ENCODE data around the gene C1D.

C1D gene

DNA sequence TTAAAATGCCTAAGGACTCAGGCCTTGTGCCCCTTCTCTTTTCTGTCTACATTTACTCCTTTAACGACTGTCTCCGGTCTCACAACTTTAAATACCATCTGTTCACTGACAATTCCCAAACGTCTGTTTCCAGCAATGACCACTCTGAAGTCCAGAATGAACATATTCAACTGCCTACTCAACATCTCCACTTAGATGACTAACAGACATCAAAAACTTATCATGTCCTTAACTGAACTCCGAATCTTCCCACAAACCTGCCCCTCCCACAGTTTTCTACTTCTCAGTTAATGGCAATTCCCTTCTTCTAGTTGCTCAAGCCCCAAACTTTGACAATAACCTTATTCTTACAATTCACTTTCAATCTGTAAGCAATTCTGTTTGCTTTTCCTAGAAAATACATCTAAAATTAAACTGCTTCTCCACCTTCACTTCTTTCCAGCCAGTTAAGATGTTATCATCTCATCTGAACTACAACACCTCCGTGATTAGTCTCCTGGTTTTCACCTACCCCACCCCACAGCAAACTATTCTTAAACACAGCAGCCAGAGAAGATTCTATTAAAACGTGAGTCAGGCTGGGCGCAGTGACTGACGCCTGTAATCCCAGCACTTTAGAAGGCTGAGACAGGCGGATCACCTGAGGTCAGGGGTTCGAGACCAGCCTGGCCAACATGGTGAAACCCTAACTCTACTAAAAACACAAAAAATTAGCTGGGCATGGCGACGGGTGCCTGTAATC, 2.8 kb downstream of the C1D start:
- in situ Hi-C loops (cut with MboI; ENCODE audit: low sequenced_read_pairs) = no loop called here

DNA sequence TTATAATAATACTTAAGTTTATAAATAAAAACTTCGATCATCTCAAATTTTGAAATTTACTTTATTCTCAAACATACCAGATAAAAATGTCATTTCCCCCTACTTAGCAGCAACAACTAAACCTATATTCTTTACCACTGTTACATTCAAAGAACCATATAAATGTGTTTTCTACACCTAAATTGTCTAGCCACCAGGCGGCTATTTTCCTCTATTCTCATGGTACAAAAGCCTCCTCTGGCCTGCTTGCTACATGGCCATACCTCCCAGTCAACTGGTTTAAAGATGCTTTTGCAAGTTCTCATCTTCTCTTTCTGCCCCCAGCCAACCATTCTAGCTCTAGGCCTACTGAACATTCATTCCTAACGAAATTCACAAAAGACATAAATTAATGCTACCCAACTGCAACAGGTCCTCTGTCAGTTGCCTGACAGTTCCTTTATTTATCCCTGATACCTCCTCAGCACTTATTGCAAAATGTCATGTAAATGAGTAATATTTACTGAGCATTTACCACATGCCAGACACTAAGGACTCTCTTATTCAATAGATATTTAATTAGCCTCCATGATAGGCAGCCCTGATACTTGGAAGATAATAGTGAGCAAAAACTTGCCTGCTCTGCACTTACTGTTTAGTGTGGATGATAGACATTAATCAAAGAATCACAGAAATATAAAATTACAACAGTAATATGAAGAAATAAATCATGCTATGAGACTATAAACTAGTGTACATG, 5.0 kb downstream of the C1D start:
- in situ Hi-C loops (cut with MboI; ENCODE audit: low sequenced_read_pairs) = no loop called here

DNA sequence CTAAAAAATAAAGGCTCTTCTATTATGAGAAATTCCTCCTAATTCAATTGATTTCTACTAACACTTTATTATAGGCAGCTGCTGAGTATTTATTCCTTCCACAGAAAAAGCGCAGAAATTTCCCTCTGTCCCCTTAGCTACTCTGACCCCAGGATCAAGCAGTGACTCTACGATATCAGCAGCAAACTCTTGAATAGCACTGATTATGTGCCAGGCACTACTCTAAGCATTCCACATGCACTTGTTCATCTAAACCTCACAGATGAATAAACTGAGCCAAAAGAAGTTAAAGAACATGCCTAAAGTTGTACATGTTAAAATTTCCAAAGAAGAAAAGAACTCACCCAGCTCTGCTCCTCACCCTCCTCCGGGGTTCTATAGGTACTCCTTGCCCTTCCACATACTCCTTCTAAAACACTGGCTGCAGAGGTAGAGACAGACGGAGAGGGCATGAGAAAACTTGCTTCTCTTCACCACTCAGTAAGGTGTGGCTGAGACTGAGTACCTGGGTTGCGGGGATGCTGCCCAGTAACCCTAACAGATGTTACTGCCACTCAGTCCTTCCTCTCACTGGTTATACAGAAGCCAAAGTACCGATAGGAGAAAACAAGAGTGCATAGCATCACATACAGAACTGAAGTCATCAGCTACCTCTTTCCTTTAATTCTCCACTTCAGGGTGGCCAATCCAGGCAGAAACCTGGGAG, 9.9 kb downstream of the C1D start:
- in situ Hi-C loops (cut with MboI; ENCODE audit: low sequenced_read_pairs) = no loop called here

DNA sequence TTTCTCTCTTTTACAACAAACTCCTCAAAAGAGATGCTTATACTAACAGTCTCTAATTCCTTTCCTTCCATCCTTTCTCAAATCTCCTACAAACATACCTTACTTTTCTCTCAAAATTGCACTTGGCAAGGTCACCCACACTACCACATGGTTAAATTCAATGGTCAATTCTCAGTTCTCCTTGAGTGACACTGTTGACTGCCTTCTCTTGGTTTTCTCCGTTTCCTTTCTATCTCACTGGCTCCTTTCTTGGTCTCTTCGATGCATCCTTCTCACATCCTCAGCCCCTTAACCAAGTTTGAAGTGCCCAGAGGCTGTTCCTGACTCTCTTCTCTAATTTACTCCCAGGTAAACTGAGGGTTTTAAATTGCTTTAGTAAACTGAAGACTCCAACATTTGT, 12.5 kb downstream of the C1D start:
- in situ Hi-C loops (cut with MboI; ENCODE audit: low sequenced_read_pairs) = no loop called here

DNA sequence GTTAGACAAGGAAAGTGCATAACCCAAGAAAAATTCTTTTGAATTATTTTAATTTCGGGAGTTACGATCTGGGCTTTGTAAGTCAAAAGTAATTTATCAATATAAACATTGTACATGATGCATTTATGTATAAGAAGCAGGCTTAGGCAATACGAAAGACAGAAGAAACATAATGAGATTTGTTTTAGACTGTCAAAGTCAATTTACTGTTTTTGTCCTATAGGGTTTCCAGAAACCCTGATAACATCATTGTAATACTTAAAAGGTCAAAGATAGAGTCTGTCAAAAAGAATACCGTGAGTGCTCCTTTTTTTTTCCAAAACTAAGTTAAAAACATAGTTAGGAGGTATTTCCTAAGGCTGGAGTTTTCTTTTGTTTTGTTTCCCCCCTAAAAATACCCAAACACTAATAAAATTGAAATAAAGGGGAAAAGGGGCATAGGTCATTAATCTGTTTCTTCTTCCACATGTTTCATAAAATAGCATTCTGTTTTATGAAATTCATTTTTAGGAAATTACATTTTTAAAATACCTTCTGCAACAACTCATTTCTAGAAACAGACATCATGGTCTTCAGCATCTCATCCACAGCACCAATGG, 16.1 kb downstream of the C1D start:
- in situ Hi-C loops (cut with MboI; ENCODE audit: low sequenced_read_pairs) = no loop called here

DNA sequence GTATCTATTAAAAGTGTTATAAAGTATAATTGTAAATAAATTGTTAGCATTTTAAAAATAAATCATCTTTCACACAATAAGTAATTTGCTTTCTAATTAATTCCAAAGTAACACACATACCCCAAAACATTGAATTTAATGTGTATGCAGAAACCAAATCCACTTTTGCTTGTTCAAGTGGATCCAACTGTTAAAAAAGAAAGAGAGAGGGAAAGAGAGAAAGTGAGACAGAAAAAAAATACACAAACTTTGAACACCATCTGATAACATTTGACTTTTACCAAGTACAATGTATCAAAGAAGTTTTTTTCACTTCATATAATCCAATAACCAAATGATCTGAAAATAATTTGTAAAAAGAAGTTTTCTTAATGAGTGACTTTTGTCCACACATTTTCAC, 16.6 kb downstream of the C1D start:
- in situ Hi-C loops (cut with MboI; ENCODE audit: low sequenced_read_pairs) = no loop called here

DNA sequence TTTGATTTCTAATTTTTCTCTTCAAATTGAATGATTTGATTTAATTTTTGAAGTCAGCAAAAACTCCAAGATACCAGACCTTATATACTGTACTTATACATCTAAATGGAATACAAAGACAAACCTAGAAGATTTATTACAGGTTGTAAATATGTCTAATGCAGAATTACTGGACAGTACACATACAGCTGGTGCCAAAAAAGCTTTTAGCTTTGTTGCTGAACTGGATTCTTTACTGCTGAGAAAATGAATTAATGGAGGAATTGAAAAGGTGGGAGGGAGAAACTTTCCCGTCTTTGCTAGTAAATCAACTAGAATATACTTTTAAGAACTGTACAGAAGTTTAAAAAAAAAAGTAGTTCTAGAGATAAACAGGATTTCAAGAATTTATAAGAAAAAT, 17.5 kb downstream of the C1D start:
- in situ Hi-C loops (cut with MboI; ENCODE audit: low sequenced_read_pairs) = no loop called here

DNA sequence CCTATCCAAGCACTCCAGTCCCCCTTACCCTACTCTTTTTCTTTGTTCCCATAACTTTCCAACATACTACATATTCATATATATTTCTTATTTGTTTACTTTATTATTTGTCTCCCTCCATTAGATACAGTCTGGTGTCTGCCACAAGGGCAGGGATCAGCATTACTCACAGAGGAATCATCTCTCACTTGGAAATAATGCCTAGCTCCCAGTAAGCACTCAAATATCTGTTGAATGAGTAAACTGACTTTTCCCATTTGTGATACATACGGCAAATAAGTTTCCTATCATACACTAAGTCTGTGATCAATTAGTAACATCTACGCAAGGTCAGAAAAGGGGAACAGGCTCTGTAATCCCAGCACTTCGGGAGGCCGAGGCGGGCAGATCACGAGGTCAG, 18.7 kb downstream of the C1D start:
- in situ Hi-C loops (cut with MboI; ENCODE audit: low sequenced_read_pairs) = no loop called here

DNA sequence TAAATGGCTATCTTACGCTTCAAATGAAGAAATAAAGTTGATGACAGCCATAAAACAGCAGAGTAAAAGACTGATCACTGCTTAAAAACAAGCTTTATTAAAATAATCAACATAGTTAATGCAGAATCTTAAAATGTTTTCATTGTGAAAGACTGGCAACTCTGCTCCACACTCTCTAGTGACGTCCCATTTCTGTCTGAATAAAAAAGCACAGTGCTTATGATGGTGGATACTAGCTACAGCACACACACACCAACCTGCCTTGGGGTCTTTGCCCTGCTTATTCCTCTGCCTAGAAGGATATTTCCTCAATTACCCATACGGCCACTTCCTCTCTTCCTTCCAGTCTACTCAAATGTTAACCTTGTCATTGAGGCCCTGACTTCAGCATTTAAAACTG, 19.1 kb downstream of the C1D start:
- in situ Hi-C loops (cut with MboI; ENCODE audit: low sequenced_read_pairs) = no loop called here

DNA sequence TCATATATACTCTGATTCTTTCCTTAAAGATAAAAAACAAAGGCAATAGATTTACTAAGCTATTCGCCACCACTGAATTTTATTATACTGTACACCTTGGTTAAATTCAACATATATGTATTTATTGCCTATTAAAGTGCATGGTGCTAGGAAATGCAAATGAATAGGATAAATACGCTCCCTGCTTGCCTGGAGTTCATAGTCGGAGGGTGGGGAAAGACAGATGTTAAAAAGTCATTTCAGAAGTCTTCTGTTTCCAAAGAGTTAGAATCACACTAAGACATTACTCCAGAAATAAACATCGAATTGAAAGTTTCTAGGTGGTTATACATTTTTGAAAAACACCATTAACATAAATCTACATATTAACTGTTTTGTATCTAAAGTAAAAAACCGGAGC, 19.8 kb downstream of the C1D start:
- in situ Hi-C loops (cut with MboI; ENCODE audit: low sequenced_read_pairs) = no loop called here

DNA sequence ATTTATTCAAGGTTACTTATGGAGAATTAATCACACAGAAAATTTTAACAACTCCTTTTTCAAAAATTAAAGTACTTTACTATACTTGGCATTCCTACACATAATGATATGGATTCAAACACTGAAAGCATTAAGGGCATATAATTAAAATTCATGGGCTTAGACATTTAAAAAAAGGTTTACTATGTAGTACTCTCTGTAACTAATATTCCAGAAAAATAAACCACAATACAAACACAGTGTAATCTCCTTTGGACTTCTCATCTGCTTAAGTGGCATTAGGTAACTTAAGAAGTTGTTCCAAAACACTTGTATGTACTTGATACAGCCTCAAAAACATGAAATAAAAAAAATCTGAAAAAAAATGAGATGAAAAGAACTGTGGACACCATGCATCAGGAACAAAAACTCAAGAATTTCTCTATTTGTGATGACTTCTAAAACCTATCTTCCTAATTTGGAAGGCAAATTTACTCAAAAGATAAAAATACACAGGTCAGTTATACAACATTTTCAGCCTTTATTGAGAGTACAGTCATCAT, 21.0 kb downstream of the C1D start:
- in situ Hi-C loops (cut with MboI; ENCODE audit: low sequenced_read_pairs) = no loop called here

DNA sequence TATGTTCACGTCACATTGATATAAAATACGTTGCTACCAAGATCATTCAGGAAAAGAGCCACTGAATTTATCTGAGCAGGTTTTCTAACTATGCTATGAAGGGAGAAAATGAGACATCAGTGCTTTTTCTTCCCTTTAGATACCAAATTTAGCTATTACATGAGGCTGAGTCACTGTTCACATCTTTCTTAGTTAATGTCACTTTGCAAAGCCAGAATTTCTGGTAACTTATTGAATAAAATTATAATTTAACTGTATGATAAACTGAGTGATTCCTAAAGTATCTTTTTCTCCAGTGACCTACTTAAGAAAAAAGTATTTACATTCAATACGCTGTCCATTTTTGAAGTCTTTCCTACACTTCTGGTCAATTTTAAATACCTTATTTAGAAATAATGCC, 22.7 kb downstream of the C1D start:
- in situ Hi-C loops (cut with MboI; ENCODE audit: low sequenced_read_pairs) = no loop called here

DNA sequence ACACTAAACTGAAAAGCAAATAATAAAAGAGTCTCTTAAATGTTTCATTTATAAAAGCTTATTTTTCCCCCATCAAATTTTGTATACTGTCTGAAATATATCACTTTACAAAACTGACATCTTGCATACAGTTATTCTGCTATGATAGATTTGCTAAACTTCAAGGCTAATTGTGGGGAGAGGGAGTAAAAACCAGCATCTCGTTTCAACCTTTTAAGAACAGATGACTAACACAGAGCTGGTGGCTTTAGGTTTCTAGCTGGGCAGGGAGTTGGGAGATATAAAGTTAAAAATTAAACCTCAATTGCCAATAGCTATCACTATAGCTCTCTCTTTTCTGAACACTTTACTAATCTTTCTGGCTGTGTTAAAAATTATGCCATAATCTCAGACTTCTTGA, 23.5 kb downstream of the C1D start:
- in situ Hi-C loops (cut with MboI; ENCODE audit: low sequenced_read_pairs) = no loop called here

DNA sequence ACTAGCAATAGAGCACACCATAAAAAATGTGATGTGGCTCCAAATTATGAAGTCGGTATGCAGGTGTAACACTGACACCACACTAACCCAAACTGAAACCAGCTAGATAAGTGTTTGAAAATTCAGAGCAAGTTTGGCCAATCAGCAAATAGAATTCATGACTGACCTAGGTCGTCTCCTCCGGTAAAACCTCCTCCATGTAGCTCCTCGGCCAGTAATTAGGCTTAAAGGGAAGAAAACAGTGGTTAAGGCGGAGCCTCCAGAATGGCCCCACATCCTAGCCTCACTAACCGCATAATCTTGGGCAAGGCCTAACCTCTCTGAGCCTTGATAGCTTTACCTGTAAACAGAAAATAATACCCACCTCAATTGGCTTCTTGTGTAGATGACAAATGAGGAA, 30.1 kb downstream of the C1D start:
- in situ Hi-C loops (cut with MboI; ENCODE audit: low sequenced_read_pairs) = no loop called here

DNA sequence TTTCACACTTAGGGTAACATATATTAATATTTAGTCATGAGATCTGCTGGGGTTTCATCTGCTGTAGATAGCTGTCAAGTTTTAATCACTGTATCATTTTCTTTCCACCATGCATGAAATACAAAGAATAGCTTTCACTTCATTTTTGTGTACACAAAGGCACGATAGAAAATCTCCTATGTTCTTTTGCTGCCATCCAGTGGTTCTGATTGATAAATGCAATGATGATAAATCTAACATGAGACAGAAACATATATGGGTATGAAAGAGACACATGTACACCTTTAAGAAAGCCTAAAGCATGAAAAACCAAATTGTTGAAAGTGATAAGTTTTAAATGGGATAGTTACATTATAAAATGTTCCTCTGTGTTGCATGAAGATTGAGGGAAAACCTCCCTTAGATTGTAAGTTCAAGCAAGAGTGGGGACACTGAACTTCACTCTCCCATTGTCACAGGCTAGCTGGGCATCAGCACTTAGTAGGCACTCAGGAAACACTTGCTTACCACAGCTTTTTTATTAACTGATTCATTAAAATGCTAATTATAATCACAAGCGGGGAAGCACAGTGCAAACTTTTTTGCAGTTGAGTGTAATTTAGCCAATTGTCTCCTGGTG, 31.2 kb downstream of the C1D start:
- in situ Hi-C loops (cut with MboI; ENCODE audit: low sequenced_read_pairs) = no loop called here

DNA sequence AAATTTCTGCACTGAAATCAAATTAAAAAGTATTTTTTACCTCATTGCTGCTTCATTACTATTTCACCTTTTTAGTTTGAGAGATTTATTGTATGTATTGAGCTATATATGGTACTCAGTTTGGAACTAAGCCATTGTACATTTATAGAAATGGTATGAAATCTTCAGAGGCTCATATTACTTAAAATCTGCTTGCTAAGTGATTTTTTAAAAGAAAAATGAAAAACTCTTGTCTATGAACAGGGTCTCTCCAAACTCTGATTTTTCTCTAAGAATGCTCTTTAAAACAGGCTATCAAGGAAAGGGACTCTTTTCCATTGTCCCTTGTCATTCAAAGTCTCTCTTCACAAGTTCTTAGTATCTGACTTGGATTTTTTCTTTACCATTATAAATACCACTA, 31.8 kb downstream of the C1D start:
- in situ Hi-C loops (cut with MboI; ENCODE audit: low sequenced_read_pairs) = no loop called here

DNA sequence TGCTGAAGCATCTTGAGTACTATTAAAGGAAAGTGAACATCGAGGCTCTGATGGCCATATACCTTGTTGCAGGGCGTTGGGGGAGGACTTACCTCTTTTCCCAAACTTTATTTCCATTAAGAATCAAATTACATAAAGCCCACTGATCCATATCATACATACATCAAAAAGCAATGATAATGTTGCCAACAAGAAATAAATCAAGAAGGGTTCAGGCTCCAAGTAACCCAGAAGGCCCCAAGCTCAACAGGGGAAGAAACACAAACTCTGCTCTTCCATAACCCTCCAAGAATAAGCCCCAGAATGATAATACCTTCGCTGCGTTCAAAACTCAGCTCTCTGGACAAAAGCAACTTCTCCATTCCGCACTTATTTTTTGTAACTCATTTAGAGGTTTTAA, 32.3 kb downstream of the C1D start:
- in situ Hi-C loops (cut with MboI; ENCODE audit: low sequenced_read_pairs) = no loop called here

DNA sequence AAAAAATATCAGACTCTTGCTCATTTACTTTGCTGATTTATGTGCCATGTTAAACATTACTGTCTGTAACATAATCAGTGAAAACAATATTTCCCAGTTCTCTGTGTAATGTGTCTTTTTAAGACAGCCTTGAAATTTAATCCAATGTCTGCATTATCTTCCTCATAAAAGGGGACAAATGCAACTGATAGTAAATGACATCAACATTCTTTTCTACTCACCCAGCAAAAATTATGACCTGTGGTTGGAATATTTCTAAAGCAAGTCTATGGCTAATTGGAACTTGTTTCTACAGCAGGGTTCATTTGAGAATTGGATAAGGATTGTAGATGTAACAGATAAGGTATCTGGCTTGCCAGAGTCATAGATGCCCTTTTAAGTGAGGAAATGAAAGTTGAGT, 34.8 kb downstream of the C1D start:
- in situ Hi-C loops (cut with MboI; ENCODE audit: low sequenced_read_pairs) = no loop called here

DNA sequence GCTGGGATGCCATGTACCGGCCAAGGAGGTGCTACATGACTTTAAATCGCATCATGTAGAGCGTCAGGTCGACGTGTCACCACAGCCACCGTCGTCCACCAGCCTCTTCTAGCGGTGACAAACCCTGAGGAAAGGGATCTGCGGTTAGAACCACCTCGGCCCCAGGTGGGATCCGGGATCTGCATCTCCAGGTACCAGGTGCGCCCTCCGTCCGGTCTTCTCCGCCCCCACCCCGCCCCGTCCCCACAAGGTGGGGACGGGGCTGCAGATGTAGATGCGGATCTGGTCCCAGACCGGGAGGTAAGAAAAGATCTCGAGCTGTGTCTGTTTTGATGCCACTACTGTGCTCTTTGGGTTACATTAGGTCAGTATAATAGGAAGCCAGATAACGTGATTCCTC, 38.4 kb downstream of the C1D start:
- in situ Hi-C loops (cut with MboI; ENCODE audit: low sequenced_read_pairs) = no loop called here

DNA sequence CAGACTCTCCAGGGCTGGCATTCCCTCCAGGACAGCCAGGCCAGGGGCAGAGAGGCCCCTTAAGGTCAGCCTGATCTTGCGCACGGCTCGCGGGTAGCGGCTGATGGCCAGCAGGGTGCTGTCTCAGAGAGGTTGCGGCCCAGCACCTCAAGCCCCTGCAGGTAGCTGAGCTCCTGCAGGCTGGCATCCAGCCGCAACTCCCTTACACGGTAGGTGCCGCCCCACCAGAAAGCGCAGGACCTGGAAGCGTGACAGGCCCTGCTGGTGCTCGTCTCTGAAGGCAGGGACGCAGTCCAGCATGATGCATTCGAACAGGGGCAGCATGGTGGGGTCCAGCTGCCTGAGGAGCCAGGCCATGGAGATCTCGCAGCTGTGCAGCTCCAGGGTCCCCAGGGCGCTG, 38.9 kb downstream of the C1D start:
- in situ Hi-C loops (cut with MboI; ENCODE audit: low sequenced_read_pairs) = no loop called here

DNA sequence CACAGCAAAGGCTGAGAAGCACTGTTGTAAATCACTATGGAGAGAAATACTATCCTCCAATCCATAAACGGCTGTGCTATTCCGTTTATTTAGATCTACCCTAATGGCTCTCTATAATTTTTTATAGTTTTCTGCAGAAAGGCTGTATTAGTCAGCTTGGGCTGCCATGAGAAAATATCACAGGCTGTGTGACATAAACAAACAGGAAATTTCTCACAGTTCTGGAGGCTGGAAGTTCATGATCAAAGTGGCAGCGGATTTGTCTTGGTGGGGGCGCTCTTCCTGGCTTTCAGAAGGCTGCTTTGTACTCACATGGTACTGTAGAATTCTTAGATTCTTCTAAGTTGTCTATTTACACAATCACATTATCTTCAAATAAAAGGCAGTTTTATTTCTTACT, 44.1 kb downstream of the C1D start:
- in situ Hi-C loops (cut with MboI; ENCODE audit: low sequenced_read_pairs) = no loop called here
